DMS 273 treated with DMSO at 0.1 percent for 48 hours (cell line): Measurements from ENCODE around the gene ISCU.
A peak's percentile ranks its signal among the peaks of the same experiment; 100 is the strongest.
"Not testable (repeated sequence)": the region's sequence is repeated elsewhere in the genome, so short reads cannot be mapped to it uniquely, and the experiment has no call there.

Experiments
- DNase-seq: peaks from one replicate; lab custom pipeline; 2025; lab: John Stamatoyannopoulos, UW

Gene ISCU

GRCh38 chr12:108618079-108618952 lies 55.9 kb downstream of the ISCU start:
- DNase-seq: peak; percentile 15

GRCh38 chr12:108618953-108619274 lies 56.5 kb downstream of the ISCU start:
- DNase-seq: not testable (repeated sequence)
